Muscle of back (tissue), 11 donors: ENCODE measurements around the gene EFR3B. TPM values are rescaled to one million over a fixed set of nuclear protein-coding genes. Genes with fewer than 3 reads are reported as not detected.
A peak's percentile ranks its signal among the peaks of the same experiment; 100 is the strongest.
"Not testable (repeated sequence)": the region's sequence is repeated elsewhere in the genome, so short reads cannot be mapped to it uniquely, and the experiment has no call there.

Experiments
- DNase-seq, 3 donors: peaks; one replicate each; pipeline versions ENCODE4 v3.0.0 to v3.0.0-alpha.2; 2013
- polyA plus RNA-seq, 10 donors: library from polyadenylated mRNA; unstranded; fragments of 120-200 nt; gene quantifications; one replicate each; pipeline ENCODE4 v1.2.1, GENCODE V29; 2013; ENCODE audit not compliant: insufficient read length in 10 of 10

EFR3B gene
- polyA plus RNA-seq, 10 donors: 3.5 to 6.4 (median 5.0) TPM

- no peak for DNase-seq
Observed at GRCh38 chr2:25072606-25073005, 30.7 kb downstream of the EFR3B start.

GRCh38 chr2:25073025-25073424, 31.1 kb downstream of the EFR3B start:
- DNase-seq: no peak

GRCh38 chr2:25073914-25074313, 32.0 kb downstream of the EFR3B start:
- no peak for DNase-seq

- no peak for DNase-seq
Observed at GRCh38 chr2:25074826-25075225, 33.0 kb downstream of the EFR3B start.

GRCh38 chr2:25076749-25077148, 34.9 kb downstream of the EFR3B start:
- DNase-seq: no peak

- DNase-seq: no peak
Observed at GRCh38 chr2:25077789-25078169, 35.9 kb downstream of the EFR3B start.

GRCh38 chr2:25078170-25079049, 36.5 kb downstream of the EFR3B start:
- no peak for DNase-seq

GRCh38 chr2:25079050-25079635, 37.3 kb downstream of the EFR3B start:
- no peak for DNase-seq

GRCh38 chr2:25081237-25081790, 39.4 kb downstream of the EFR3B start:
- DNase-seq: no peak

- DNase-seq: no peak
Observed at GRCh38 chr2:25082002-25082622, 40.2 kb downstream of the EFR3B start.

GRCh38 chr2:25085761-25086560, 44.1 kb downstream of the EFR3B start:
- no peak for DNase-seq

- peak in 1 of 3 donors; percentile 53 for DNase-seq
Observed at GRCh38 chr2:25088817-25089516, 47.1 kb downstream of the EFR3B start.

- no peak for DNase-seq
Observed at GRCh38 chr2:25089605-25090315, 47.9 kb downstream of the EFR3B start.

GRCh38 chr2:25090801-25091200, 48.9 kb downstream of the EFR3B start:
- no peak for DNase-seq

GRCh38 chr2:25091265-25091664, 49.4 kb downstream of the EFR3B start:
- DNase-seq: no peak

- no peak for DNase-seq
Observed at GRCh38 chr2:25098056-25098455, 56.2 kb downstream of the EFR3B start.

GRCh38 chr2:25098670-25099486, 57.0 kb downstream of the EFR3B start:
- DNase-seq: peak in 2 of 3 donors; percentile 61 to 80

- not testable (repeated sequence) for DNase-seq
Observed at GRCh38 chr2:25102352-25102751, 60.5 kb downstream of the EFR3B start.

- DNase-seq: peak in 1 of 3 donors; percentile 72
Observed at GRCh38 chr2:25103287-25103871, 61.5 kb downstream of the EFR3B start.
